ENCODE results near the gene RXRG.
A peak's percentile ranks its signal among the peaks of the same experiment; 100 is the strongest.
"Not testable (repeated sequence)": the region's sequence is repeated elsewhere in the genome, so short reads cannot be mapped to it uniquely, and the experiment has no call there.

The RXRG gene

DNA sequence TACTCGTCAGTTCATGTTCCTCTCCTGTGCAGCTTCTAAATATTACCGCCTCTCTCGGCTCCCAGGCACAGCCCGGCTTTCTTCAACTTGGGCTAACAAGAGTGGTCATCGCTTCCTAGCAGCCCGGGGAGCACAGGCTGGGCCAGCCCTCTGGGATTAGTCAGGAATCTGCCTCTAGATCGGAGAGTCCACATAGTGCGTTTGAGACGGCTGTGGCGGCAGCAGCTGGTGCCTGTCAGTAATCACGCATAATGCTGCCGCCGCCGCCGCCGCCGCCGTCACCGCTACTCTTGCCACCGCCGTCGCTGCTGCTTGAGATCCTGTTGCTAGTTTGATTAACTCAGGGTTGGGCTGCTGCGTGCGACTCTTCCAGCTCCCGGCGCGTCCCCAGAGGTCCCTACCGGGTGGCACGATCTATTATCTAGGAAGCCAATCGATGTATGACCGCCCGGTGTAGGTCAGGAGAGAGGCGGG is at the start of gene RXRG:
Gene RXRG, minus strand, starts transcription at position 230 of the 474 bp plus-strand sequence. CDS start 233 bp downstream, outside the sequence.
- DNase-seq (ENCODE audit: extremely low read depth in 1 of 2, low read depth in 1 of 2) = no peak

- DNase-seq (ENCODE audit: extremely low read depth in 1 of 2, low read depth in 1 of 2) = no peak
These were observed 48.0 kb upstream of the RXRG start for GRCh38 chr1:165492845-165493373.

GRCh38 chr1:165490175-165490574 is 45.2 kb upstream of the RXRG start:
- no peak for DNase-seq (ENCODE audit: extremely low read depth in 1 of 2, low read depth in 1 of 2)

DNA sequence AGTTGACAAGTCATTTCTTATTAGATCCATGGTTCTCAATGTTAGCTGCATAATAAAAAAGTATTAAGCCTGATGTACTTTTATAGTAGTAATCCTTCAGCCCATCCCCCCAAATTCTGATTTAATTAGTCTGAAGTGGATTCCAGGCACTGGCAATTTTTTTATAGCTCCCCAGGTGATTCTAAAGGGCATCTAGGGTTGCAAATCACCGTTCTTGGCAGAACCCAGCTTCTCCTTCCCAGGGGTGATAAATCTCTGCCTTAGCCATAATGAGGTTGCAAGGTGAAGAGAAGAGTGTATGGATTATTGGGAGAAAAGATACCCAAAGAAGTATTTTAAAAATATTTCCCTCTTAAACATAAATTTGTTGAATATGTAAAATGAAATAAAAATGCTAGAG is 43.0 kb upstream of the RXRG start:
- no peak for DNase-seq (ENCODE audit: extremely low read depth in 1 of 2, low read depth in 1 of 2)

- DNase-seq (ENCODE audit: extremely low read depth in 1 of 2, low read depth in 1 of 2) = no peak
These were observed 41.7 kb upstream of the RXRG start for GRCh38 chr1:165486663-165487062.

GRCh38 chr1:165485716-165486115 is 40.8 kb upstream of the RXRG start:
- no peak for DNase-seq (ENCODE audit: extremely low read depth in 1 of 2, low read depth in 1 of 2)

DNA sequence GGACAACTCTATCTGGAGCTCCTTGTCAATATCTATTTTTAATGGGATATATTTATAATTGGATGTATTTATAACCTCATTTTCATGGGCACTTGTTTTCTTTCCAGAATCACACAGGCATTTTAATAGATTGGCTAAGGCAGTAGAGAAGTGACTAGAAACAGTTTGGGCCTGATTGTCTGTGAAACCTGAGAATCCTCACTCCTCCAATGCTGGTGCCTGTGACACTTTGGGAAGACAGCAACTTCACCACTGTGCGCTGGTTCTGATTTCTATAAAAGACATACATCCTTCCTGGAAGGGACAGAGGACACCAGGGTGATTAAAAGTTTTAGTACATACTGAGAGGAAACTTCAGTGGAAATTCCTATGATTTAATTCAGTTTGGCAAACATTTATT is 39.6 kb upstream of the RXRG start:
- DNase-seq (ENCODE audit: extremely low read depth in 1 of 2, low read depth in 1 of 2) = no peak

DNA sequence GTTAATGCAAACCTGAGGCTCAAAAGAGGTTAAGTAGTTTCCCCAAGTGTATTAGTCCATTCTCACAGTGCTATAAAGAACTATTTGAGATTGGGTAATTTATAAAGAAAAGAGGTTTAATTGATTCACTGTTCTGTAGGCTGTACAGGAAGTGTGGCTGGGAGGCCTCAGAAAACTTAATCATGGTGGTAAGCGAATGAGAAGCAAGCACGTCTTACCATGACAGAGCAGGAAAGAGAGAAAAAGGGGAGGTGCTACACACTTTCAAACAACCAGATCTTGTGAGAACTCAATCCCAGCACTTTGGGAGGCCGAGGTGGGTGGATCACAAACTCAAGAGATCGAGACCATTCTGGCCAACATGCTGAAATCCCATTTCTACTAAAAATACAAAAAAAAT is 38.5 kb upstream of the RXRG start:
- no peak for DNase-seq (ENCODE audit: extremely low read depth in 1 of 2, low read depth in 1 of 2)

DNA sequence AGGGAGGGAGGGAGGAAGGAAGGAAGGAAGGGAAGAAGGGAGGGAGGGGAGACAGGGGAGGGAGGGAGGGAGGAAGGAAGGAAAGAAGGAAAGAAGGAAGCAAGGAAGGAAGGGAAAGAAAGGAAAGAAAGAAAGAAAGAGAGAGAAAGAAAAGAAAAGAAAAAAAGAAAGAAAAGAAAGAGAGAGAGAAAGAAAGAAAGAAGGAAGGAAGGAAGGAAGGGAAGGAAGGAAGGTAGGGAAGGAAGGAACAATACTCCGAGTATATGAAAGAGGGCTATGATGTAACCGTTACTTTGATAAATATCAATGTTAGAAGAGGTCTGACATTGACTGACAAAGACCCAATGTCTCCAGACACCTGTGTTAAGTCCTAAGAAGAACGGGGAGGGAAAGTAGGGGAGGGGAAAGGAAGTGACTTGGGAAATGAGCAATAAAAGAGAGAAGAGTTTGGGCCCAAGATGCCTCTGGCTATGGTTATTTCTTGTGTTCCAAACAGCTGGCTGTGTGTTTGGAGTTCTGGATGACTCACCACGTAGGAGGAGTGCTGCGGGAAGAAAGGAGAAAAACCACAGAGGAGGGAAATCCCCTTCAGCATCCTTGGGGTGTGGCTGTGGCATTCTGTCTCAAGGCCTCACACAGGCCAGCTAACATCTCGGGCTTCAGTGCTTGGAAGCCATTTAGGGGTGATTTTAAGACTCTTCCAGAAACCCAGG is 37.0 kb upstream of the RXRG start:
- DNase-seq (ENCODE audit: extremely low read depth in 1 of 2, low read depth in 1 of 2) = peak in 1 of 2 donors; percentile 4

DNA sequence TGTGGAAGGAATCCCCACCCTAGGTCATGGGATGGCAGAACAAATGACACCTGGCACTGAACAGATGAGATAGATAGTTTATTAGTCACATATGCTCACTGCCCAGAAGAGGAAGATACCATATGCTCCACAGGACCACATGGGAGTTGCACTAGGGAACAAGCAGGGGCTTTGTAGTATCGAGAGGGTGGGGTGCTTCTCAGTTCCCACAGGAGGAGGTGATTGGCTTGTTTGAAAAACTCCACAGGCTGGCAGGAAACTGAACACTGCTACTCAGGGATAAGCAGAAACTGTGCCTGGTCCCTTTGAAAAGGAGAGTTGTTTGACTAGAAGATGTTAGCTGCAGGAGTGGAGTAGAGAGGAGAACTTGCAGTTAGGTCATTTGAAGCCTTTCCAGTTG is 31.9 kb upstream of the RXRG start:
- no peak for DNase-seq (ENCODE audit: extremely low read depth in 1 of 2, low read depth in 1 of 2)

- no peak for DNase-seq (ENCODE audit: extremely low read depth in 1 of 2, low read depth in 1 of 2)
These were observed 29.3 kb upstream of the RXRG start for GRCh38 chr1:165474196-165474595.

- no peak for DNase-seq (ENCODE audit: extremely low read depth in 1 of 2, low read depth in 1 of 2)
These were observed 28.2 kb upstream of the RXRG start for GRCh38 chr1:165473081-165473480.

GRCh38 chr1:165468726-165469249 is 23.9 kb upstream of the RXRG start:
- no peak for DNase-seq (ENCODE audit: extremely low read depth in 1 of 2, low read depth in 1 of 2)

- DNase-seq (ENCODE audit: extremely low read depth in 1 of 2, low read depth in 1 of 2) = no peak
These were observed 23.3 kb upstream of the RXRG start for GRCh38 chr1:165468253-165468652.

- no peak for DNase-seq (ENCODE audit: extremely low read depth in 1 of 2, low read depth in 1 of 2)
These were observed 22.8 kb upstream of the RXRG start for GRCh38 chr1:165467706-165468105.

- DNase-seq (ENCODE audit: extremely low read depth in 1 of 2, low read depth in 1 of 2) = no peak
These were observed 19.1 kb upstream of the RXRG start for GRCh38 chr1:165463978-165464377.

DNA sequence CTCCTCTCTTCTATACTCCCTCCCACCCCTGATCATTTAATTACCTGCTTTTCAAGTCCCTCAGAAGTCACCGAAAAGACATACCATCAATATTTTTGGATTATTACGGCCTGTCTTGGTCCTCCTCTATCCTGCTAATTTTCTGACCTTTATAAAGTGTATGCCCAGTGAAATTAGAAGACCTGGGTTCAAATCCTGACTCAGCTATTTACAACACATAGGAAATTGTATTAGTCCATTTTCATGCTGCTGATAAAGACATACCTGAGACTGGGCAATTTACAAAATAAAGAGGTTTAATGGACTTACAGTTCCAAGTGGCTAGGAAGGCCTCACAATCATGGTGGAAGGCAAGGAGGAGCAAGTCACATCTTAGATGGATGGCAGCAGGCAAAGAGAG is 14.8 kb upstream of the RXRG start:
- not testable (repeated sequence) for DNase-seq (ENCODE audit: extremely low read depth in 1 of 2, low read depth in 1 of 2)

DNA sequence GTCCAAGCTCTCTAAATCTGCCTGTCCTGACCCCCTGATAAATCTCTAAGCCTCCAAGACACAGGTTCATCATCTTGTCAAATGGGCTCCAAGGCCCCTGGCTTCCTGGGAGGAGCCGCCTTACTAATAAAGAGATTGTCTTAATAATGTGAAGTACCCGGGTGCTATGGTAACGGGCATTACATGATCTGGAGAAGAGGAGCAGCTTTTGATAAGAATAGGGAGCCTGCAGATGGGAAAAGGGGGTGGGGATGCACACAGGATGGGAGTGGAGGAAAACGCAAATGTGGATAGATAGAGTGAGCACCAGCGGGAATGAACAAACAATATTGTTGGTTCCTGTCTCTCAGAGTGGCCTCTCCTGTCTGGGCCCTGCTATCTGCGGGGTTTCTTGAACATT is 11.9 kb upstream of the RXRG start:
- no peak for DNase-seq (ENCODE audit: extremely low read depth in 1 of 2, low read depth in 1 of 2)

- DNase-seq (ENCODE audit: extremely low read depth in 1 of 2, low read depth in 1 of 2) = no peak
These were observed 11.2 kb upstream of the RXRG start for GRCh38 chr1:165456114-165456513.

GRCh38 chr1:165455111-165455510 is 10.2 kb upstream of the RXRG start:
- no peak for DNase-seq (ENCODE audit: extremely low read depth in 1 of 2, low read depth in 1 of 2)

DNA sequence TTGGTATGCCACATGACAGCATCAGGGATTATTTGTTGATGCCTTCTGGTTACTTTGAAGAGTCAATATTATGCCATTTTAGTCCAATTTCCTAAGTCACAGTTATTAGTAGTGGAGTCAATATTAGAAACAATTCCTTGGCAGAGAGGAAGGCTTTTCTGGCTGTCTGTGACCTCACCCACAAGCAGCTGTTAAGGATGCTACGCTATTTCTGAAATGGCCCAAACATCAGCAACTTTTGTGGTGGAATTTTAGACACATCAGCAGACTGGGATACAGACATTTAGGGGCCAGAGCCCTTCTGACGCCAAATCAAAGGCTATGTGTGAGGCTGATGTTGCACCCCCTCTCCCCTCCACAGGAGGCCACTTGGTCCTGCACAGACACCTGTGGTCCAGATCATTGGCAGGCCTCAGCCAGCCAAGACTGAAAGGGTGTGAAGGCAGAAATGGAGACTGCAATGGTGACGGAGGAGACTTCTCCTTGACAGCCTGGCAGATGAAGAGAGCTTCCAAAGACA is 9.2 kb upstream of the RXRG start:
- DNase-seq (ENCODE audit: extremely low read depth in 1 of 2, low read depth in 1 of 2) = no peak
